ENCODE results near the gene CCR2.
"Not testable (repeated sequence)": the region's sequence is repeated elsewhere in the genome, so short reads cannot be mapped to it uniquely, and the experiment has no call there.

The CCR2 gene

GRCh38 chr3:46402902-46403301, 49.0 kb downstream of the CCR2 start:
- not testable (repeated sequence) for DNase-seq (ENCODE audit: low read depth, low spot score)

- no peak for DNase-seq (ENCODE audit: low read depth, low spot score)
These were observed 51.5 kb downstream of the CCR2 start for GRCh38 chr3:46405301-46406019.

GRCh38 chr3:46406443-46406787, 52.5 kb downstream of the CCR2 start:
- no peak for DNase-seq (ENCODE audit: low read depth, low spot score)

GRCh38 chr3:46406788-46407611, 53.1 kb downstream of the CCR2 start, which contains the start of the genes CCR5AS and CCRL2:
Gene CCR5AS, minus strand, starts transcription at chr3:46407066.
Gene CCRL2, plus strand, starts transcription at chr3:46407259. Its CDS starts 821 bp downstream, at chr3:46408080.
- no peak for DNase-seq (ENCODE audit: low read depth, low spot score)

GRCh38 chr3:46407970-46408369, 54.1 kb downstream of the CCR2 start:
- DNase-seq (ENCODE audit: low read depth, low spot score), result no peak

GRCh38 chr3:46408853-46409252, 54.9 kb downstream of the CCR2 start:
- DNase-seq (ENCODE audit: low read depth, low spot score), result no peak

- DNase-seq (ENCODE audit: low read depth, low spot score), result no peak
These were observed 56.0 kb downstream of the CCR2 start for GRCh38 chr3:46409739-46410489.

Data from astrocyte of the hippocampus (primary cell).